ENCODE measurements around the gene ARGFX.
"Not testable (repeated sequence)": the region's sequence is repeated elsewhere in the genome, so short reads cannot be mapped to it uniquely, and the experiment has no call there.

GRCh38 chr3:121599900-121600299, 32.2 kb downstream of the ARGFX start:
- not testable (repeated sequence) for TF ChIP-seq CTCF (IDR thresholded peaks at IDR 0.05; ENCODE audit: insufficient read depth, low read length); POLR2AphosphoS5 (IDR thresholded peaks at IDR 0.05; ENCODE audit: low read depth); GABPA (IDR thresholded peaks at IDR 0.05; ENCODE audit: low read depth); REST (IDR thresholded peaks at IDR 0.05; ENCODE audit: insufficient replicate concordance, low read depth)
